Caki2 (cell line): Measurements from ENCODE around the gene MT1A. TPM values are rescaled to one million over a fixed set of nuclear protein-coding genes. Genes with fewer than 3 reads are reported as not detected.
"Not testable (repeated sequence)": the region's sequence is repeated elsewhere in the genome, so short reads cannot be mapped to it uniquely, and the experiment has no call there.

Experiments used
- DNase-seq: peaks from one replicate; pipeline ENCODE4 v3.0.0-alpha.2; 2015; ENCODE audit warnings: low read depth
- in situ Hi-C: cut with HindIII; loops from 2 replicates; pipeline ENCODE4 v1.10.0; 2016; ENCODE audit warnings: low sequenced_read_pairs, low pct_unique_long_range_greater_than_20kb, mixed read lengths
- total RNA-seq: library from RNA; depleted of rRNA; stranded (reverse); fragments of >200 nt; shearing (Covaris generic); gene quantifications from 2 replicates; pipeline ENCODE4 v1.2.3, GENCODE V29; 2014; ENCODE audit warnings: low replicate concordance

Gene MT1A
- total RNA-seq, 1 experiment from 2014 or later = not detected

GRCh38 chr16:56643833-56644232 is 5.4 kb downstream of the MT1A start:
- no peak for DNase-seq
- in situ Hi-C loops = no loop called here

GRCh38 chr16:56645311-56645710 is 6.8 kb downstream of the MT1A start:
- no peak for DNase-seq
- in situ Hi-C loops = no loop called here

DNA sequence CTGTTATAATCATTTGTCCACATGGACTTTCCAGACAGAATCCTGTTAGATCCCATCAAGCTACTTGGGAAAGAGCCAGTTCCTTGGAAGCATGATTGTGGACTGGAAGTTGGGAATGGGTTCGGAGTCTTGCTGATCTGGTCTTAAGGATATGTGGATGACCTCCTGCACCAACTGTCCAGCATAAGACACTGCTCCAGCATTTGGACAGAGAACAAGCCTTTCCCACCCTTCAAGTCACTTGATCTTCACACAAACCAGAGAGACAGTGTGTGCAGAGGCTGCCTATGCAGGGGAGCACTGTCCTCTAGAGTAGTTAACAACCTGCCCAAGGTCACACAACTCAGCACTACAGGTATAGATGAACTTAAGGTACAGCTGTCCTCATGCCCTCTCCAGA is 7.4 kb downstream of the MT1A start:
- in situ Hi-C loops = no loop called here
- DNase-seq = no peak

GRCh38 chr16:56647641-56648431 is 9.4 kb downstream of the MT1A start:
- in situ Hi-C loops = no loop called here
- no peak for DNase-seq

DNA sequence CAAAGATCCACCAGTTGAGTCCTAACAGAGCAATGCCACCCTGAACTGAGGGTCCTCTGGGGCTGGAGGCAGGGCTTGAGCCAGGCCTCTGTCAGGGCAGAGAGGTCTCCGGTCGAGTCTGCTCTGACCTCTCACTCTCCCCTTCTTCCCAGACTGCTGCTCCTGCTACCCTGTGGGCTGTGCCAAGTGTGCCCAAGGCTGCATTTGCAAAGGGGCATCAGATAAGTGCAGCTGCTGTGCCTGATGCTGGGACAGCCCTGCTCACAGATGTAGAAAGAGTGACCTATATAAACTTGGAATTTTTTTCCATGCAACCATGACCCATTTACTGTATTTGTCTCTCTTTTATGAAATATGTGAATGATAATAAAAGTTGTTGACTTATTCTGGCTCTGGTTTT is 10.8 kb downstream of the MT1A start:
- in situ Hi-C loops = no loop called here
- DNase-seq = no peak

- DNase-seq = no peak
- in situ Hi-C loops = no loop called here
These were observed 11.4 kb downstream of the MT1A start for GRCh38 chr16:56649820-56650219.

GRCh38 chr16:56651586-56651985 is 13.1 kb downstream of the MT1A start, which contains the start of gene MT1B:
TSS of gene MT1B (plus strand) at chr16:56651886. CDS start at chr16:56651954, 68 bp downstream.
- in situ Hi-C loops = no loop called here
- no peak for DNase-seq

- in situ Hi-C loops = no loop called here
- no peak for DNase-seq
These were observed 14.1 kb downstream of the MT1A start for GRCh38 chr16:56652600-56652999.

GRCh38 chr16:56653218-56653617 is 14.8 kb downstream of the MT1A start:
- DNase-seq = no peak
- in situ Hi-C loops = no loop called here

DNA sequence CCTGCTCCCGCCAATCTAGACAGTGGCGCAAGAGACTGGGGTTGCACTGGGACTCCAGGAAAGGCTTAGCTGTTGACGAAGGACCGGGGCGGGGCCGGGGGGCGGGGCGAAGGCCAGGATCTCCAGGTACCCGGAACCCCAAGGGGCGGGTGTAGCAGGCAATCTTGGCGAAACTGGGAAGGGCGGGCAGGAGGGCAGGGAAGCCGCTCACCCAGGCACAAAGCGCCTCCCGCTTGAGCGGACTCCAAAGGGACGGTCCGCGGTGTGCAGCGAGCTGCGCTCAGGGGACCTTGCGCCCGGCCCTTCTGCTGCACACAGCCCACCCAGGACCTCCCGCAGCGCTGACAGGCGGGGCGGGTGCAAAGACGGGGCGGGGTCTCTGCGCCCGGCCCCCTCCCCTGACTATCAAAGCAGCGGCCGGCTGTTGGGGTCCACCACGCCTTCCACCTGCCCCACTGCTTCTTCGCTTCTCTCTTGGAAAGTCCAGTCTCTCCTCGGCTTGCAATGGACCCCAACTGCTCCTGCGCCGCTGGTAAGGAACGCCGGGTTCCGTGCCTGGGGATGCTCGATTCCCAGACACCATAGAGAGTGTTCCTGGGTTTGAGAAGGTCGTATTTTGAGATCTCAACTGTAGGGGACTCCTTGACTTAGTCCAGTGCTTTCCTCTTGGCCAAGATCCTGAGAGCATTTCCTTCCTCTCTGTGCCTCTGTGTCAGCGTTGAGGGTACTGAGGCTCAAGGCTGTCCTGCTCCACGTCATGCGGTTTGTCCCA is 19.3 kb downstream of the MT1A start, which contains the start of gene MT1F:
MT1F (plus strand) TSS at position 405 of the 772 bp plus-strand sequence; CDS start at position 505, 100 bp downstream.
- in situ Hi-C loops = no loop called here
- DNase-seq = peak; percentile 72

- DNase-seq = no peak
- in situ Hi-C loops = no loop called here
These were observed 19.9 kb downstream of the MT1A start for GRCh38 chr16:56658327-56658875.

- DNase-seq = no peak
- in situ Hi-C loops = no loop called here
These were observed 24.2 kb downstream of the MT1A start for GRCh38 chr16:56662357-56663354.

DNA sequence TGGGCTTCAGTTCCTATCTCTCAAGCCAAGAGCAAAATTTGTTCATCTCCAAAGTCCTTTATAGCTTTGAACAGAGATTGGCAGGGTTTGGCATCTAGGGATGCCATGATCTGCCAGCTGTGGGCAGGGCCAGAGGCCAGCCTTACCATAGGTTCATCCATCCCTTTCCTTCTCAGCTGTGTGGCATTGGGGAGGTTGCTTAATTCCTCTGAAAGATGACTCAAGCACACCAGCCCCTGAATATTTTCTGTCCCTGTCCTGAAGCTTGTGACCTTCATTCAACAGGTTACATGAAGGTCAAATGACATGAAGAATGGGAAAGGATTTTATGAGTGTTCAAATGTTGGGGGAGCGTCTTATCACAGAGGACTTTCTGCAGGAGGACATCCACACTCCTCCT is 26.0 kb downstream of the MT1A start:
- DNase-seq = no peak
- in situ Hi-C loops = no loop called here

- DNase-seq, in situ Hi-C loops: not testable (repeated sequence)
These were observed 27.1 kb downstream of the MT1A start for GRCh38 chr16:56665286-56666261.

DNA sequence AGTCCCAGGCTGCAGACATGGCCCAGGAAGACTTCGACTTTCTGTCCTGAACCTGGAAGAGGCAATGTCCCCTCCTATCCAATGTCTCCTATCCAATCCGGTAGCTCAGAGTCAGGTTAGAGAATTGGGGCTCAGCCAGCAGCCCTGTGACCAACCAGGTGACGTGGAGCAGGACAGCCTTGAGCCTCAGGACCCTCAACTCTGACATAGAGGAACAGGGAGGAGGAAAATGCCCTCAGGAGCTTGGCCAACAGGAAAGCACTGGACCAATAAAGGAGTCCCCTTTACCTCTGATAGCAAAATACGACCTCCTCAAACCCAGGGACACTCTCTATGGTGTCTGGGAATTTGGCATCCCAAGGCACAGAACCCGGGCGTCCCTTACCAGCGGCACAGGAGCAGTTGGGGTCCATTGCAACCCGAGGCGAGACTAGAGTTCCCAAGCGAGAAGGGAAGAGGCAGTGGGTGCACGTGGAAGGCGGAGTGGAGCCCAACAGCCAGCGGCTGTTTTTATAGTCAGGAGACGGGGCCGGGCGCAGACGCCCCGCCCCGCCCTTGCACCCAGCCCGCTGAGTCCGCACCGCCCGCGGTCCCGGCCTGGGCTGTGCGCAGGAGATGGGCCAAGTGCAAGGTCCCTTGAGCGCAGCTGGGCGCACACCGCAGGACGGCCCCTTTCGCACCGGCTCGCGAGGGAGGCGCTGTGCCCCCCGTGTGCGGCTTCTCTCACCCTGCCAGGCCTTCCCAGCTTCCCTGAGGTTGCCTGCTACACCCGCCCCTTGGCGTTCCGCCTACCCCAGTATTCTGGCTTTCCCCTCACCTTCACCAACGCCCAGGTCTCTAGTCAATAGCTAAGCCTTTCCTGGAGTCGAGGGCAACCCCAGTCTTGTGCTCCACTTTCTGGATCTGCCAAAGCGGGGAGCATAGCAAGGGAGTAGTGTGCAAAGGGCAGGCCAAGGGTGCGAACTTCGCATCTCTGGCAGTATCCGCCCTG is 29.4 kb downstream of the MT1A start, which contains the start of gene MT1G:
MT1G (minus strand) TSS at position 485 of the 991 bp plus-strand sequence; CDS start at position 413, 72 bp downstream.
- in situ Hi-C loops = no loop called here
- DNase-seq = no peak
